Prostate gland (tissue), 2 donors: ENCODE results near the gene FRRS1L.

ENCODE experiments used
- POLR2AphosphoS5 ChIP-seq: sonication (generic); formaldehyde crosslinking; IDR thresholded peaks from one replicate; pipeline ENCODE4 v1.6.1; 2017; ENCODE audit warnings: antibody characterized with exemption
- TF ChIP-seq, protein P1 (sequence below), 4 experiments: fragments of 200-600 bp in 2 of 4; fragments of 450-650 bp in 2 of 4; sonication (generic) in 2 of 4; IDR thresholded peaks; 1 replicate in 3 of 4; 2 replicates in 1 of 4; pipeline ENCODE4 v1.5.1; 2016 to 2019; ENCODE audit warnings: antibody characterized with exemption in 4 of 4, mild to moderate bottlenecking in 2 of 4, moderate library complexity in 2 of 4

DNA sequence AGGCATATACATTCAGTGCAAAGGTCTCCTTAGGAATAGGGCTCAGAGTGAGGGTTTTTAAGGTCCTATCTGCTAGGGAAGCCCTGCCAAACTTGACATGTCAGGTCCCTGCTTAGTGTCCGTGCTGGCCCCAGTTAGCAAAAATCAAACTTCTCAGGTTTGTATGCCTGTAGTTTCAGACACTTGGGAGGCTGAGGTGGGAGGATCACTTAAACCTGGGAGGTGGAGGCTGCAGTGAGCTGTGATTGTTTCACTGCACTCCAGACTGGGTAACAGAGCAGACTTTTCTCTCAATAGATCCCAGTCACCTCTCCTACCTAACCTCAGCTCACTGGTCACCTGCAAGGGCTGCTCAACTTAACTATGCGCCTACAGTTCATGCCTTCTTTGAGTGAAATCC is 28.6 kb downstream of the FRRS1L start:
- TF ChIP-seq, protein P1, sequence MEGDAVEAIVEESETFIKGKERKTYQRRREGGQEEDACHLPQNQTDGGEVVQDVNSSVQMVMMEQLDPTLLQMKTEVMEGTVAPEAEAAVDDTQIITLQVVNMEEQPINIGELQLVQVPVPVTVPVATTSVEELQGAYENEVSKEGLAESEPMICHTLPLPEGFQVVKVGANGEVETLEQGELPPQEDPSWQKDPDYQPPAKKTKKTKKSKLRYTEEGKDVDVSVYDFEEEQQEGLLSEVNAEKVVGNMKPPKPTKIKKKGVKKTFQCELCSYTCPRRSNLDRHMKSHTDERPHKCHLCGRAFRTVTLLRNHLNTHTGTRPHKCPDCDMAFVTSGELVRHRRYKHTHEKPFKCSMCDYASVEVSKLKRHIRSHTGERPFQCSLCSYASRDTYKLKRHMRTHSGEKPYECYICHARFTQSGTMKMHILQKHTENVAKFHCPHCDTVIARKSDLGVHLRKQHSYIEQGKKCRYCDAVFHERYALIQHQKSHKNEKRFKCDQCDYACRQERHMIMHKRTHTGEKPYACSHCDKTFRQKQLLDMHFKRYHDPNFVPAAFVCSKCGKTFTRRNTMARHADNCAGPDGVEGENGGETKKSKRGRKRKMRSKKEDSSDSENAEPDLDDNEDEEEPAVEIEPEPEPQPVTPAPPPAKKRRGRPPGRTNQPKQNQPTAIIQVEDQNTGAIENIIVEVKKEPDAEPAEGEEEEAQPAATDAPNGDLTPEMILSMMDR (IDR thresholded peaks at IDR 0.05) = no peak
- no peak for TF ChIP-seq POLR2AphosphoS5
